Activated T-cell treated with anti-CD3 and anti-CD28 coated beads, Interleukin-2, amount 50 U/mL, for 24 hours (primary cell): ENCODE measurements around the gene ZNF341.
A peak's percentile ranks its signal among the peaks of the same experiment; 100 is the strongest.

Experiments used
- DNase-seq: peaks from one replicate; pipeline ENCODE4 v3.0.0-alpha.2; 2020
- H3K27ac Mint-ChIP-seq: 2 replicates; pipeline ENCODE4 v1.8.0; 2020; ENCODE audit warnings: mild to moderate bottlenecking, mixed read lengths
- H3K27me3 Mint-ChIP-seq: 2 replicates; pipeline ENCODE4 v1.8.0; 2020; ENCODE audit warnings: mixed read lengths
- H3K36me3 Mint-ChIP-seq: 2 replicates; pipeline ENCODE4 v1.8.0; 2020; ENCODE audit warnings: low read depth, mixed read lengths
- H3K4me1 Mint-ChIP-seq: 2 replicates; pipeline ENCODE4 v1.8.0; 2020; ENCODE audit warnings: low read depth, mixed read lengths
- H3K4me3 Mint-ChIP-seq: 2 replicates; pipeline ENCODE4 v1.8.0; 2020; ENCODE audit warnings: mild to moderate bottlenecking, moderate library complexity, mixed read lengths
- H3K9me3 Mint-ChIP-seq: 2 replicates; pipeline ENCODE4 v1.8.0; 2020; ENCODE audit warnings: mixed read lengths

Gene ZNF341

DNA sequence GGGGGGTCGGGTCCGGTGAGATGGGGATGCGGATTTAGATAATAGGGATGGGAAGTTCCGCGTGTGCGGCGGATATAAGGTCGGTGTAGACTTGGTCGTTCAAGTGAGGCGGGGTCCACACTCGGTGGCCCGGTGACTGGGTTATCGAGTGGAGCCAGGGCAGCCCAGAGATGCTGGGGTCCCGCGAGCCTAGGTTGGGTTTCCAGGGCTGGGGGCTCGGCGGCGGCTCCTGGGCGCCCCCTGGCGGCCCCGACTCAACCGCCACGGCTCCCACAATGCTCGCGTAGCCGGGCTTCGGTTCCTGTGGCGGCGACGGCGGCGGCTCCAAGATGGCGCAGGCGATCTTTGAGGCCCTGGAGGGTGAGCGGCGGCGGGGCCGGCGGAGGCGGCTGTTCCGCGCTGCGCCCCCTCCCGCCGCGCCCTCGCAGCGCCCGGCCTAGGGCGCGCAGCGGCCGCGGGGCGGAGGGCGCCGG is at the start of gene ZNF341:
TSS of gene ZNF341 (plus strand) at position 304 of the 473 bp plus-strand sequence. CDS start at position 330, 26 bp downstream.
- peaks cover 22% of the 10 kb centered on the region for H3K4me1 Mint-ChIP-seq
- H3K36me3 Mint-ChIP-seq: peaks cover 7% of the 10 kb centered on the region
- H3K4me3 Mint-ChIP-seq: peak within 1 kb of the TSS; percentile 85
- peaks cover 5% of the 10 kb centered on the region for H3K9me3 Mint-ChIP-seq
- H3K27ac Mint-ChIP-seq: peak within 1 kb of the TSS; percentile 92
- no peaks in the 10 kb centered on the region for H3K27me3 Mint-ChIP-seq
- DNase-seq: peak; percentile 93

GRCh38 chr20:33684533-33685327 is 47.1 kb upstream of the ZNF341 start:
- peak overlapping the region; percentile 95 for H3K27ac Mint-ChIP-seq
- H3K36me3 Mint-ChIP-seq: peaks cover 54% of the 10 kb centered on the region
- H3K4me3 Mint-ChIP-seq: peak overlapping the region; percentile 92
- no peaks in the 10 kb centered on the region for H3K9me3 Mint-ChIP-seq
- peaks cover 81% of the 10 kb centered on the region for H3K4me1 Mint-ChIP-seq
- DNase-seq: peak; percentile 30
- H3K27me3 Mint-ChIP-seq: no peaks in the 10 kb centered on the region

GRCh38 chr20:33685328-33686099 is 46.3 kb upstream of the ZNF341 start:
- H3K4me3 Mint-ChIP-seq: peak overlapping the region; percentile 92
- peaks cover 79% of the 10 kb centered on the region for H3K4me1 Mint-ChIP-seq
- H3K36me3 Mint-ChIP-seq: peaks cover 46% of the 10 kb centered on the region
- no peaks in the 10 kb centered on the region for H3K9me3 Mint-ChIP-seq
- H3K27ac Mint-ChIP-seq: peak overlapping the region; percentile 95
- peak; percentile 82 for DNase-seq
- no peaks in the 10 kb centered on the region for H3K27me3 Mint-ChIP-seq

GRCh38 chr20:33686100-33686983 is 45.5 kb upstream of the ZNF341 start, which contains the start of gene E2F1:
Gene E2F1 (minus strand): TSS chr20:33686385. CDS start chr20:33686264, 121 bp downstream.
- H3K36me3 Mint-ChIP-seq: peaks cover 39% of the 10 kb centered on the region
- H3K4me3 Mint-ChIP-seq: peak within 1 kb of the TSS; percentile 92
- H3K4me1 Mint-ChIP-seq: peaks cover 76% of the 10 kb centered on the region

DNA sequence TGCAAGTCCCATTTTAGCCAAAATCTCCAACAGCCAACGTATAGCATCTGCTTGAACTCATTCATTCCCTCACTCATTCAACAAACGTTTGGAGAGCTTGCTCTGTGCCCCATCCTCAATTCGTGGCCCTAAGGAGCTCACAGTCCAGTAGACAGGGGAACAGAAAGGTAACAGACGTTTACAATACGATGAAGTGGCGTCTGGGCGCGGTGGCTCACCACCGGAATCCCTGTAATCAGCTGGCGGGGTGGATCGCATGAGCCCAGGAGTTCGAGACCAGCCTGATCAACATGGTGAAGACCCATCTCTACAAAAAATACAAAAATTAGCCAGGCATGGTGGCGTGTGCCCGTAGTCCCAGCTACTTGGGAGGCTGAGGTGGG is 44.8 kb upstream of the ZNF341 start:
- DNase-seq: peak; percentile 32
- H3K9me3 Mint-ChIP-seq: no peaks in the 10 kb centered on the region
- H3K4me3 Mint-ChIP-seq: peak overlapping the region; percentile 59
- H3K4me1 Mint-ChIP-seq: peaks cover 71% of the 10 kb centered on the region
- H3K27ac Mint-ChIP-seq: peak overlapping the region; percentile 83
- H3K36me3 Mint-ChIP-seq: peaks cover 34% of the 10 kb centered on the region
- H3K27me3 Mint-ChIP-seq: no peaks in the 10 kb centered on the region

More at GRCh38 chr20:33686100-33686983, 45.5 kb upstream of the ZNF341 start, which contains the start of gene E2F1:
- DNase-seq: peak; percentile 98
- H3K27ac Mint-ChIP-seq: peak within 1 kb of the TSS; percentile 95
- no peaks in the 10 kb centered on the region for H3K27me3 Mint-ChIP-seq
- no peaks in the 10 kb centered on the region for H3K9me3 Mint-ChIP-seq

DNA sequence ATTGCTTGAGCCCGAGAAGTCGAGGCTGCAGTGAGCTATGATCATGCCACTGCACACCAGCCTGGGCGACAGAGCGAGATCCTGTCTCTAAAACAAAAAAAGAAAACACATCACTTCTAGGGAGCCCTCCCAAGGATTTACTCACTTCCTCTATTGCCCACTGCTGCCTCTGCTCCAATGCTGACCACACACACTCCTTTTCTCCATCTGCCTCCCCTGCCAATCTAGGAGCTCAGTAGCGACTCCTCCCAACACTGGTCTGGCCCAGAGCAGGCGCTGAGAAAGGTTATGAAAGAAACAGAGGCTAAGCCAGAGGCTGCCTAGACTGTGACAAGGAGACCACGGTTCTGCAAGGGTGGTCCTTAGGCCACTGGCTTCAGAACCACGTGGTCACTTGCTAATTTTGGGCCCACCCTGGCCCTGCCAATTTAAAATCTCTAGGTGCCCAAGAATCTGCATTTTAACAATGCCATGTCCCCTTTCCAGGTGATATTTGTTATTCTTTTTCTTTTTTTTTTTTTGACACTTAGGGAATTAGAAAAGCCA is 44.4 kb upstream of the ZNF341 start:
- Mint-ChIP-seq H3K4me3 (no peak overlapping the region), H3K27ac (peak overlapping the region; percentile 44), H3K9me3 (no peaks in the 10 kb centered on the region), H3K27me3 (no peaks in the 10 kb centered on the region), H3K4me1 (peaks cover 66% of the 10 kb centered on the region), H3K36me3 (peaks cover 29% of the 10 kb centered on the region)
- DNase-seq: no peak

DNA sequence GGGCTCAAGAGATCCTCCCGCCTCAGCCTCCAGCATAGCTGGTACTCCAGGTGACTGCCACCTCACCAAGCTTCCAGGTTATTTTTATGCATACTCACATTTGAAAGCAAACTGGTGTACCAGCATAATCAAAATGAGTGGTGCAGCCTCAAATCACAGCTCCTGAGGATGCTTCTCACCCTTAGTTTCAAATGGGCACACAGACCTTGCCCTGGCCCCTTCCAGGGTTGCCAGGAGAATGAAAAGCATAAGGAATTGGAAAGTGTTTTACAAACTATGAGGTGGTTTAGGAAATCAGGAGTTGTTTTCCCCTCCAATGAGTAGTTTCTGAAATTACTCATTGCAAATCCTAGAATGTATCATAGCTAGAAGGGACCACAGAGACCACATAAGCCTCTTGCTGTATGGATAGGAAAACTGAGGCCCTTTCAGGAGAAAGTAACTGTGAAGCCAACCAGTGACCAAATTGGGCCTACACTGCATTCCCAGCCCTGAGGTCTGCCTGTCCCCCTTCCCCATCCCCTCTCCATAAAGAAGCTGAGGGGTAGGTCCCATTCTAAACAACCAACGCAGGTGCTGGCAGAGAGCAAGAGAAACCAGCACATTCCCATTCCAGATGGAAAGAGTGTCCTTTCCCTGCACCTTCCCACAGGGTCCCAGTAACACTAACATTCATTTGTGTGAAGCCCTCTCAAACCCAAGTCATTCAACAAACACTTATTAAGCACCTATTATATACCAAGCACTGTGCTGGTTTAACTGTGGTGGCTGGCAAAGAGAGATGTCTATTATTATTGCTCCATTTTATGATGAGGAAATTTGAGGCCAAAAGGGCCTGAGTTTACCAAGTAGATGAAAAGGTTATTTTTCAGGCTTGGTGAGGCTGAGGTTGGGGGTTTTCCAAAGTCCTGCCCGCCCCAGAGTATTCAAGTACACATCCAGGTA is 43.5 kb upstream of the ZNF341 start:
- Mint-ChIP-seq H3K27ac (peak overlapping the region; percentile 40), H3K9me3 (no peaks in the 10 kb centered on the region), H3K4me1 (peaks cover 60% of the 10 kb centered on the region), H3K27me3 (no peaks in the 10 kb centered on the region), H3K36me3 (peaks cover 21% of the 10 kb centered on the region), H3K4me3 (no peak overlapping the region)
- no peak for DNase-seq

- peaks cover 60% of the 10 kb centered on the region for H3K4me1 Mint-ChIP-seq
- no peak for DNase-seq
- H3K36me3 Mint-ChIP-seq: peaks cover 16% of the 10 kb centered on the region
- H3K9me3 Mint-ChIP-seq: no peaks in the 10 kb centered on the region
- H3K4me3 Mint-ChIP-seq: no peak overlapping the region
- H3K27me3 Mint-ChIP-seq: no peaks in the 10 kb centered on the region
- no peak overlapping the region for H3K27ac Mint-ChIP-seq
These were observed 42.8 kb upstream of the ZNF341 start for GRCh38 chr20:33688938-33689424.

- Mint-ChIP-seq H3K27ac (peak overlapping the region; percentile 85), H3K4me3 (peak overlapping the region; percentile 57)
These were observed 42.3 kb upstream of the ZNF341 start for GRCh38 chr20:33689493-33689892.

DNA sequence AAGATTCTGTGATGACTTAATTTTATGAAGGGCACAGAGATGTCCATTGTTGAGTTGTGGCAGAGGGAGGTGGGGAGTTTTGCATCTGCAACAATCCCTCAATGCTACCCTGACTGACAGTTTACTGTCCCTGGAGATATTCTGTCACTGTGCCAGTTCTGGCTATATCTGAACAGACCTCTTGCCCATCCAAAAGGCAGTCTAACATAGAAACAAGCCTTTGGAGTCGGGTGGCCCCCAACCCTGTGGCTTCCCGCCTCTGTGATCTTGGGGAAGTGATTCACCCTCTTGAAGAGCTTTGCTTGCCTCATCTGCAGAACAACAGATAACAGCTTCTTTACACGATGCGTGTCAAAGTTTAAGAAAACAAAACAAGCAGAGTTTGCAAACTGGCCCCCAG is 41.8 kb upstream of the ZNF341 start:
- peak; percentile 61 for DNase-seq
- peaks cover 50% of the 10 kb centered on the region for H3K4me1 Mint-ChIP-seq
- H3K4me3 Mint-ChIP-seq: peak overlapping the region; percentile 57
- H3K27me3 Mint-ChIP-seq: no peaks in the 10 kb centered on the region
- no peaks in the 10 kb centered on the region for H3K9me3 Mint-ChIP-seq
- H3K36me3 Mint-ChIP-seq: peaks cover 7% of the 10 kb centered on the region
- H3K27ac Mint-ChIP-seq: peak overlapping the region; percentile 85

More at GRCh38 chr20:33689493-33689892, 42.3 kb upstream of the ZNF341 start:
- Mint-ChIP-seq H3K27me3 (no peaks in the 10 kb centered on the region), H3K4me1 (peaks cover 55% of the 10 kb centered on the region), H3K9me3 (no peaks in the 10 kb centered on the region), H3K36me3 (peaks cover 11% of the 10 kb centered on the region)
- DNase-seq: no peak

GRCh38 chr20:33693289-33693688 is 38.5 kb upstream of the ZNF341 start:
- no peak overlapping the region for H3K4me3 Mint-ChIP-seq
- H3K9me3 Mint-ChIP-seq: no peaks in the 10 kb centered on the region
- H3K4me1 Mint-ChIP-seq: peaks cover 26% of the 10 kb centered on the region
- H3K27me3 Mint-ChIP-seq: no peaks in the 10 kb centered on the region
- DNase-seq: no peak
- H3K27ac Mint-ChIP-seq: no peak overlapping the region
- no peaks in the 10 kb centered on the region for H3K36me3 Mint-ChIP-seq

- peak overlapping the region; percentile 8 for H3K27ac Mint-ChIP-seq
These were observed 37.8 kb upstream of the ZNF341 start for GRCh38 chr20:33693741-33694638.

More at GRCh38 chr20:33693741-33694638, 37.8 kb upstream of the ZNF341 start:
- Mint-ChIP-seq H3K9me3 (no peaks in the 10 kb centered on the region), H3K4me3 (no peak overlapping the region), H3K36me3 (no peaks in the 10 kb centered on the region), H3K27me3 (no peaks in the 10 kb centered on the region), H3K4me1 (peaks cover 19% of the 10 kb centered on the region)
- no peak for DNase-seq
